DLD1 (cell line): ENCODE data around the gene NLK.
"Not testable (repeated sequence)": the region's sequence is repeated elsewhere in the genome, so short reads cannot be mapped to it uniquely, and the experiment has no call there.

Source experiments
- in situ Hi-C: cut with HindIII; loops from 2 replicates; pipeline ENCODE4 v1.10.0; 2017; ENCODE audit warnings: low sequenced_read_pairs

The NLK gene

DNA sequence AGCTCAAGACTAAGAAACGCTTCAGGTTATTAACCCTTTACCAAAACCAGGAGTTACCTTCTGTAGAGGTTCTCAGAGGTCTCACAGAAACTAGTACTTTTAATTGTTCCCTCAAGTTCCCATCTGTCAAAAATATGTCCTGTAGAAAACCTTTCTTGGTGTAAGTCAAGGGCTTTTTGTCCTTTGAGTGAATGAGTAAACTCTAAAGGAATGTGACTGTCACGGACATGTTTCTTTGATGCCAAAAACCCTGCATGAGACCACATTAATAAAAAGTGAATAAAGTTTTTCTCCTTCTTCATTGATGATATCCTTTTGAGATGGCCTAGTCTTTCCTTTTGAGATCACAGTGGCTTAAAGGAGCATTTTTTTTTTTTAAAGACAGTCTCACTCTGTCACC lies 102.9 kb downstream of the NLK start:
- in situ Hi-C loops = loop anchor here (10.0 kb wide), 1 partner anchor 71 kb away; no protein-coding TSS in a partner anchor

DNA sequence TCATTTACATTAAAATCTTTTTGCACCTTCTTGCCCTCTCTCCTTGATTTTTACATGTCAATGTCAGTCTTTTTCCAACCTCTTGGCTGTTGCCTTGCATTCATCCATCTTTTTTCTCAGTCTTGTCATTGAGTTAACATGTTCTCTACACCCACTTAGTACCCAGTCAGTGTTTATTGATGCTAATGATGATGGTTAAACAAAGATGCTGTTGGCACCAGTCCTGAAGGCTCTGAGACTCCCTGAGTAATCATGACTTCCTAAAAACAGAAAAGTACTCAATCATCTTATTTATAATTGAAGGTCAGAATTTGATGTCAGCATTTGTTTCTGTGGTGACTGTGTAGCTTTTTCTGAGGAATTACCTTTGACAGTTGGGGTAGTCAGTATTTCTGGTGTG lies 104.5 kb downstream of the NLK start:
- in situ Hi-C loops = loop anchor here (10.0 kb wide), 1 partner anchor 72 kb away; no protein-coding TSS in a partner anchor

DNA sequence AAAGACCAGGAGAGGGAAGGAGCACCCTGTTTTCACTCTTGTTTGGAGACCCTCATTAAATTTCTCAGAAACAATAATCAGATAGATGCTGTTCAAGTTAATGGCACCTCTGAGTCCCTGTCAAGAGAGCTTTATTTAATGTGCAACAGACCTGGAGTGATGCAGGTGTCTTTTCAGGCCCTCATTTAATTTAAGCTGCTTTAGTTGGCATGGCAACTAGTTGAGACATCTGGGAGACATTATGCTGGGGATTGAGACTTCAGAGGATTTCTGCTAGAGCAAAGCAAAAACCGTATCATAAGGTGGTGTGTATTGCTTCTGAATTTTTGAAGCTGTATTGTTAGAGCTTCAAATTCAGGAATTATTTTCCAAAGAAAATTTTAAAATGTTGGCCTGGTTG lies 108.5 kb downstream of the NLK start:
- in situ Hi-C loops = no loop called here

DNA sequence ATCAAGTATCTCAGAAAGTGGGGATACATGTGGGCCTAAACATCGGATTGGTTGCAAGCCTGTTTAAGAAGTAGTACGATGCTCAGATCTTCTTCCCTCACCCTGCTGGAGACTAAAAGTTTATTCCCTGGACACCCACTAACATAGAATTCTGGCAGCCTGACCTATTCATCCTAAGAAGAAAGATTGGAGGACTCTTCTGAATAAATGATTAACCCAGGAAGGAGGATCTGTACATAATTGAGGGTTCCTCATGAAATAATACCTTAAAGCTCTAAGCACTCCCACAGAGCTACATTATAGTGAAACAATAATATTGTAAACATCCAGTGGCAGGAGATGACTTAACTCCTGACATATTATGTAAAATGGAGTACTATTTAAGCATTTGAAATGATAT lies 111.7 kb downstream of the NLK start:
- in situ Hi-C loops = no loop called here

DNA sequence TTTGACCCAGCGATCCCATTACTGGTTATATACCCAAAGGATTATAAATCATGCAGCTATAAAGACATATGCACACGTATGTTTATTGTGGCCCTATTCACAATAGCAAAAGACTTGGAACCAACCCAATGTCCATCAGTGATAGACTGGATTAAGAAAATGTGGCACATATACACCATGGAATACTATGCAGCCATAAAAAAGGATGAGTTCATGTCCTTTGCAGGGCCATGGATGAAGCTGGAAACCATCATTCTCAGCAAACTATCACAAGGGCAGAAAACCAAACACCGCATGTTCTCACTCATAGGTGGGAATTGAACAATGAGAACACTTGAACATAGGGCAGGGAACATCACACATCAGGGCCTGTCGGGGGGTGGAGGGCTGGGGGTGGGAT lies 112.9 kb downstream of the NLK start:
- in situ Hi-C loops = not testable (repeated sequence)

DNA sequence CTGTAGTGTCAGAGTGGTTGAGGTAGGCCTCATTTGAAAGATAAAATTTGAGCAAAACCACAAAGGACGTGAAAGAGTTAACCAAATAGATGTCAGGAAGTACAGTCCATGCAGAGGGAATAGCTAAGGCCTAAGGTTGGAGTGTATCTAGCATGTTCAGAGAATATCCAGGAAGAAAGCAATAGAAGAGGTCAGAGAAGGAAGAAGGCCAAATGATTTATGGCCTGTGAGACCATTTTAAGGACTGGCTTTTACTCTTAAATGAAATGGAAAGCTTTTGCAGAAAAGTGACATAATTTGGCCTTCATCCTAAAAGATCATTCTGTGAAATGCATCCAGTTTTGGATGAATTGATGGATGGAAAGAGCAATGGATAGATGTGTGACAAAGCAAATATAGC lies 116.5 kb downstream of the NLK start:
- in situ Hi-C loops = no loop called here

- in situ Hi-C loops = no loop called here
Measured at GRCh38 chr17:28159924-28160323, 117.4 kb downstream of the NLK start.

- in situ Hi-C loops = no loop called here
Measured at GRCh38 chr17:28160610-28161009, 118.1 kb downstream of the NLK start.

GRCh38 chr17:28161311-28161710 lies 118.8 kb downstream of the NLK start:
- in situ Hi-C loops = no loop called here

DNA sequence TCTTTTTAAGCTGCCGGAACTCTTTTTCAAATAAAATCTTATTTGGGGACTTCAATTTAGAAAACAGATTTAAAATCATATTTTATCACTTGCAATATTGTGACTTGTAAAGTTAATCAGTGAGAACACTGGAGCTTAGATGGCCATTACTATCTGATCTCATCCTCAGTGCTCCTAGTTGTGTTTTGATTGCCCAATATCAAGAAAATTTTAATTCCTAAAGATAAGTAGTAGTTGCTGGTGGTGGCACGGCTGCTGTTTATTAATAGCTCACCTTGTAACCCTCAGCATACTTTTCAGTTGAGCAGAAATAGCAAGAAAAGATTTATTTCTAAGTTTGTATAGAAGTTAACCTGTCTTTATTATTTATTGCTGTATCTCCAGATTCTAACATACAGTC lies 124.0 kb downstream of the NLK start:
- in situ Hi-C loops = no loop called here

GRCh38 chr17:28169621-28170349 lies 127.3 kb downstream of the NLK start:
- in situ Hi-C loops = no loop called here

GRCh38 chr17:28170771-28171170 lies 128.3 kb downstream of the NLK start:
- in situ Hi-C loops = no loop called here

- in situ Hi-C loops = no loop called here
Measured at GRCh38 chr17:28173031-28173561, 130.6 kb downstream of the NLK start.

- in situ Hi-C loops = no loop called here
Measured at GRCh38 chr17:28173801-28174200, 131.3 kb downstream of the NLK start.

DNA sequence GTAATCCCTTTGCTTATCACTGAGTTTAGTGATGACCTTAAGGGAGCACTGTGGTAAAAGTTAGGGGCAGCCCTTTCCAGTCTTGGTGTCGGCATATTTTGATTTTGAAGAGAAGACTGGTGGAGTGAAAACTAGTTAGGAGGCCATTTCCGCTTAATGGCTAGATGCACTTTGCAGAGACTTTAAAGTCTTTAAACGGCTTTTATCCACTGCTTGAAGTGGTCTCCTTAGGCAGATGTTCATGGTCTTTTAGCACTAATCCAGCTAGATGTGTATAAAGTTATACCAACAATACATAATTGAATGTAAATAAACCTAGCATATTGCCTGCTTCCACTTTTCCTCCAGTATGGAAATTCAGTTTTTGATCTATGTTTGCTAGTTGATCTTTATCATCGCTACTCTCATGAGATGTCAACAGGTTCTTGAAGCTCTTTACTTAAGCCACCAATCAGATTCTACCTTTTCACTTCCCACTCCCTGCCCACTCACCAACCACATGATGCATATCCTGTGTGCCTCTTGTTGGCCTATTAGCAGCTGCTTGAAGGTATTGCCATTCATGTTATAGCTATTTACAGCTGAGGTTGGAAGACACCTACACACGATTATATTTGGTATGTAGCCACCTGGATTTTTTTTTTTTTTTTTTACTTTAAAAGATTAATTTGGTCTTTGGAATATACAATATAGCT lies 132.0 kb downstream of the NLK start:
- in situ Hi-C loops = no loop called here

GRCh38 chr17:28177351-28177750 lies 134.9 kb downstream of the NLK start:
- in situ Hi-C loops = no loop called here

- in situ Hi-C loops = no loop called here
Measured at GRCh38 chr17:28178800-28179199, 136.3 kb downstream of the NLK start.

DNA sequence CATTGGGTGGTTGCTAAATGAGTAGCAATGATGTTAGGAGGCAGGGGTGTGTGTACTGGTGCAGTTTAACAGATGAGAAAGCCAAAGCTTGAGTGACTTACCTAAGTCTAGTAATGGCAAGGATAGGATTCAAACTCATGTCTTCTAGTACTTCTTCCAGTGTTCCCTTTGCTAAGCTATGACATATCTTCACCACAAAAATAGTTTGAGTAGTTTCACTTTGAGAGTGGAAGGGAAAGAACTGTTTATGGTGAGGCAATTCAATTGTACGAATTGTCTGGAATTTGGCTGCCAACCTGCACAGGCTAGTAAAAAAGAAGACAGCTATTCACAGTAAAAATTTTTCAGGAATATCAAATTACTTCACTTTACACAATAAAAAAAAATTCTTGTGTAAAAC lies 138.0 kb downstream of the NLK start:
- in situ Hi-C loops = no loop called here

GRCh38 chr17:28181568-28181967 lies 139.1 kb downstream of the NLK start:
- in situ Hi-C loops = no loop called here

GRCh38 chr17:28182559-28182958 lies 140.1 kb downstream of the NLK start:
- in situ Hi-C loops = no loop called here

- in situ Hi-C loops = no loop called here
Measured at GRCh38 chr17:28185658-28186057, 143.2 kb downstream of the NLK start.

- in situ Hi-C loops = not testable (repeated sequence)
Measured at GRCh38 chr17:28186472-28186871, 144.0 kb downstream of the NLK start.
